Activated gamma-delta T cell treated with anti-CD3 and anti-CD28 coated beads, Interleukin-2, amount 50 U/mL, for 16 hours (primary cell): ENCODE measurements around the gene BCKDHB.

Experiments used
- DNase-seq: peaks from one replicate; pipeline ENCODE4 v3.0.0-alpha.2; 2020; ENCODE audit warnings: low read depth

BCKDHB gene

GRCh38 chr6:80151635-80152034, 45.2 kb downstream of the BCKDHB start:
- DNase-seq = no peak

- DNase-seq = no peak
Measured at GRCh38 chr6:80154160-80154559, 47.7 kb downstream of the BCKDHB start.

GRCh38 chr6:80156221-80156620, 49.8 kb downstream of the BCKDHB start:
- DNase-seq = no peak

GRCh38 chr6:80158478-80158989, 52.1 kb downstream of the BCKDHB start:
- no peak for DNase-seq

GRCh38 chr6:80161434-80161833, 55.0 kb downstream of the BCKDHB start:
- no peak for DNase-seq

- no peak for DNase-seq
Measured at GRCh38 chr6:80163754-80164187, 57.3 kb downstream of the BCKDHB start.

GRCh38 chr6:80165143-80165542, 58.7 kb downstream of the BCKDHB start:
- no peak for DNase-seq

GRCh38 chr6:80165819-80166218, 59.3 kb downstream of the BCKDHB start:
- no peak for DNase-seq

GRCh38 chr6:80170433-80170832, 64.0 kb downstream of the BCKDHB start:
- DNase-seq = no peak

GRCh38 chr6:80173411-80173810, 66.9 kb downstream of the BCKDHB start:
- no peak for DNase-seq

- no peak for DNase-seq
Measured at GRCh38 chr6:80174900-80175572, 68.6 kb downstream of the BCKDHB start.

GRCh38 chr6:80179695-80180094, 73.2 kb downstream of the BCKDHB start:
- no peak for DNase-seq

GRCh38 chr6:80181352-80182081, 75.0 kb downstream of the BCKDHB start:
- no peak for DNase-seq

- no peak for DNase-seq
Measured at GRCh38 chr6:80182308-80182707, 75.8 kb downstream of the BCKDHB start.

- no peak for DNase-seq
Measured at GRCh38 chr6:80183019-80183795, 76.7 kb downstream of the BCKDHB start.

GRCh38 chr6:80185492-80185891, 79.0 kb downstream of the BCKDHB start:
- DNase-seq = no peak

GRCh38 chr6:80186082-80186481, 79.6 kb downstream of the BCKDHB start:
- no peak for DNase-seq

- no peak for DNase-seq
Measured at GRCh38 chr6:80196906-80197305, 90.4 kb downstream of the BCKDHB start.

GRCh38 chr6:80197474-80197873, 91.0 kb downstream of the BCKDHB start:
- no peak for DNase-seq

- DNase-seq = no peak
Measured at GRCh38 chr6:80197986-80198385, 91.5 kb downstream of the BCKDHB start.

- no peak for DNase-seq
Measured at GRCh38 chr6:80203283-80203682, 96.8 kb downstream of the BCKDHB start.

- no peak for DNase-seq
Measured at GRCh38 chr6:80205404-80205803, 98.9 kb downstream of the BCKDHB start.

GRCh38 chr6:80206758-80207157, 100.3 kb downstream of the BCKDHB start:
- no peak for DNase-seq
